Measurements from ENCODE around the gene SAMD4A. TPM values are rescaled to one million over a fixed set of nuclear protein-coding genes. Genes with fewer than 3 reads are reported as not detected.

Gene SAMD4A
- total RNA-seq, 1 experiment from 2014 or later = 9.6 TPM

- Histone ChIP-seq H2AFZ (ENCODE audit: low read length) (no peak overlapping the region), H4K20me1 (ENCODE audit: control insufficient read depth, insufficient read depth, insufficient read length) (no peaks in the 10 kb centered on the region), H4K8ac (replicated peaks; ENCODE audit: insufficient read length, low read depth, low read length) (no peak overlapping the region), H3T11ph (ENCODE audit: low read length) (no peak overlapping the region), H3K14ac (ENCODE audit: insufficient read depth, low read length) (no peak overlapping the region), H3K79me1 (ENCODE audit: insufficient read depth, low read depth, low read length, poor library complexity, severe bottlenecking) (no peaks in the 10 kb centered on the region), H3K4me1 (ENCODE audit: insufficient read depth, low read length) (no peaks in the 10 kb centered on the region), H2BK20ac (ENCODE audit: low read depth, low read length, poor library complexity, severe bottlenecking) (no peak overlapping the region), H2BK120ac (ENCODE audit: low read depth, low read length, poor library complexity, severe bottlenecking) (no peak overlapping the region), H3K27ac (ENCODE audit: insufficient read length, low read depth, low read length) (no peak overlapping the region), H3K4ac (ENCODE audit: low read depth, low read length) (no peak overlapping the region), H3K18ac (ENCODE audit: insufficient read length, low read depth, low read length) (no peak overlapping the region), H4K91ac (ENCODE audit: insufficient read length, low read depth, low read length) (no peak overlapping the region), H3K9me3 (ENCODE audit: control insufficient read depth, low read depth, low read length) (no peaks in the 10 kb centered on the region), H3K56ac (ENCODE audit: insufficient read length, low read depth, low read length) (no peak overlapping the region), H3K23me2 (ENCODE audit: insufficient read length, low read depth, low read length, poor library complexity, severe bottlenecking) (no peaks in the 10 kb centered on the region), H2BK12ac (ENCODE audit: insufficient read length, low read depth, low read length) (no peak overlapping the region), H4K5ac (ENCODE audit: insufficient read length, low read depth, low read length) (no peak overlapping the region), H3K27me3 (ENCODE audit: insufficient read depth, low read length) (no peaks in the 10 kb centered on the region), H3K23ac (ENCODE audit: insufficient read length, low read depth, low read length) (no peak overlapping the region), H2BK15ac (ENCODE audit: low read depth, low read length) (no peak overlapping the region), H3K79me2 (ENCODE audit: insufficient read depth, low read length) (no peaks in the 10 kb centered on the region), H3K9ac (ENCODE audit: extremely low read depth, insufficient read length, low read length) (no peak overlapping the region), H2AK5ac (ENCODE audit: insufficient read length, low read length) (no peak overlapping the region), H3K4me2 (ENCODE audit: insufficient read depth, insufficient read length, low read length) (no peak overlapping the region), H2BK5ac (ENCODE audit: insufficient read length, low read length) (no peak overlapping the region)
- no peaks in the 10 kb centered on the region; a peak in 1 of 4 replicates for H3K4me1 Mint-ChIP-seq
- TF ChIP-seq, protein P1, sequence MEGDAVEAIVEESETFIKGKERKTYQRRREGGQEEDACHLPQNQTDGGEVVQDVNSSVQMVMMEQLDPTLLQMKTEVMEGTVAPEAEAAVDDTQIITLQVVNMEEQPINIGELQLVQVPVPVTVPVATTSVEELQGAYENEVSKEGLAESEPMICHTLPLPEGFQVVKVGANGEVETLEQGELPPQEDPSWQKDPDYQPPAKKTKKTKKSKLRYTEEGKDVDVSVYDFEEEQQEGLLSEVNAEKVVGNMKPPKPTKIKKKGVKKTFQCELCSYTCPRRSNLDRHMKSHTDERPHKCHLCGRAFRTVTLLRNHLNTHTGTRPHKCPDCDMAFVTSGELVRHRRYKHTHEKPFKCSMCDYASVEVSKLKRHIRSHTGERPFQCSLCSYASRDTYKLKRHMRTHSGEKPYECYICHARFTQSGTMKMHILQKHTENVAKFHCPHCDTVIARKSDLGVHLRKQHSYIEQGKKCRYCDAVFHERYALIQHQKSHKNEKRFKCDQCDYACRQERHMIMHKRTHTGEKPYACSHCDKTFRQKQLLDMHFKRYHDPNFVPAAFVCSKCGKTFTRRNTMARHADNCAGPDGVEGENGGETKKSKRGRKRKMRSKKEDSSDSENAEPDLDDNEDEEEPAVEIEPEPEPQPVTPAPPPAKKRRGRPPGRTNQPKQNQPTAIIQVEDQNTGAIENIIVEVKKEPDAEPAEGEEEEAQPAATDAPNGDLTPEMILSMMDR (conservative IDR thresholded peaks at IDR 0.05) = no peak
- DNase-seq = no peak
- H3K27me3 Mint-ChIP-seq (ENCODE audit: low read depth) = no peaks in the 10 kb centered on the region
- WGBS (ENCODE audit: extremely low coverage, insufficient read length, low lambda C conversion rate) = no CpG with 5 or more reads among the region's 33 CpGs
- no peak overlapping the region for H3K27ac Mint-ChIP-seq
- peaks cover 0 to 5% (median 0%) of the 10 kb centered on the region in 3 experiments; a peak in 2 of 7 replicates for H3K36me3 Mint-ChIP-seq (ENCODE audit: insufficient read depth in 1 of 3, low read depth in 3 of 3)
- H3K9me3 Mint-ChIP-seq = no peaks in the 10 kb centered on the region
- H3K4me3 Mint-ChIP-seq = no peak overlapping the region
These were observed 193.2 kb downstream of the SAMD4A start for GRCh38 chr14:54759982-54760585.
